Prostate gland (tissue), 2 donors: ENCODE data around the gene SLC47A1. TPM values are rescaled to one million over a fixed set of nuclear protein-coding genes. Genes with fewer than 3 reads are reported as not detected.

Experiments
- DNase-seq: peaks from one replicate; pipeline ENCODE4 v3.0.0-alpha.2; 2019; ENCODE audit warnings: low spot score
- H3K27ac ChIP-seq, 2 donors: fragments of 200-600 bp; sonication (generic); 2 replicates each; pipeline ENCODE4 v1.5.1; 2017 to 2019
- H3K27me3 ChIP-seq: fragments of 200-600 bp; sonication (generic); replicated peaks from 2 replicates; pipeline ENCODE4 v1.5.1; 2019; ENCODE audit not compliant: insufficient read depth
- H3K36me3 ChIP-seq, 2 donors: fragments of 200-600 bp; sonication (generic); 1 replicate in 1 of 2; 2 replicates in 1 of 2; pipeline versions ENCODE4 v1.5.1 to v1.8.1; 2017 to 2019
- H3K4me1 ChIP-seq: fragments of 200-600 bp; sonication (generic); replicated peaks from 2 replicates; pipeline ENCODE4 v1.5.1; 2019
- H3K4me3 ChIP-seq, 2 donors: fragments of 200-600 bp; sonication (generic); 2 replicates each; pipeline ENCODE4 v1.5.1; 2017 to 2019
- H3K9me3 ChIP-seq: fragments of 200-600 bp; sonication (generic); 2 replicates; pipeline ENCODE4 v1.5.1; 2017
- POLR2A ChIP-seq: fragments of 450-650 bp; IDR thresholded peaks from one replicate; pipeline ENCODE4 v1.6.1; 2016; ENCODE audit warnings: antibody characterized with exemption, mild to moderate bottlenecking
- POLR2AphosphoS5 ChIP-seq: sonication (generic); formaldehyde crosslinking; IDR thresholded peaks from one replicate; pipeline ENCODE4 v1.6.1; 2017; ENCODE audit warnings: antibody characterized with exemption
- WGBS: methylation state at CpG from one replicate; pipeline ENCODE4 v1.1.5; 2018; 5-methylcytosine and 5-hydroxymethylcytosine counted together
- intact Hi-C: fragments of 100-400 bp; cut with DNase I; formaldehyde crosslinking; loops from one replicate; pipeline ENCODE4 v1.14.2; 2022
- total RNA-seq, 2 donors: library from RNA; depleted of rRNA; stranded (reverse); fragments of >200 nt; gene quantifications; one replicate each; pipeline ENCODE4 v1.1.0, GENCODE V29; 2016
- TF ChIP-seq, protein P1 (sequence below), 4 experiments: fragments of 200-600 bp in 2 of 4; fragments of 450-650 bp in 2 of 4; sonication (generic) in 2 of 4; IDR thresholded peaks; 1 replicate in 3 of 4; 2 replicates in 1 of 4; pipeline ENCODE4 v1.5.1; 2016 to 2019; ENCODE audit warnings: antibody characterized with exemption in 4 of 4, mild to moderate bottlenecking in 2 of 4, moderate library complexity in 2 of 4

Gene SLC47A1
- total RNA-seq, 2 donors from 2014 or later, result 4.5 to 20.0 TPM

DNA sequence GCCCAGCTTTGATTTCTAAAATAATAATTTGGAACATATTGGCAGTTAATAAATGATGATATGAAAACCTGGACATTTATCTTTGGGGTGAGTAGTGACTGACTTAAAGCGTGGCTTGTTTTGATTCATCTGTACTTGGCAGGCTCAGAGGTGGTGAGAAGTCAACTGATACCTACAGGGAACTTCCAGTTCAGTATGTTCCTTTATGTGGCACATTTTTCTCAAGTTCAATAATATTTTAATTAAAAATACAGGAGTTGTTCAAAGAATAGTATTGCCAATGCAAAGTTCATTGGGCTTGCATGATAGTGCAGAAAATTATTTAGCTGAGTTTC, 34.3 kb downstream of the SLC47A1 start:
- no peak for DNase-seq
- no peak overlapping the region for H3K4me3 ChIP-seq
- H3K27ac ChIP-seq, result no peak overlapping the region
- H3K4me1 ChIP-seq, result no peaks in the 10 kb centered on the region
- 97% methylated on average over 1 of the region's 1 CpG for WGBS
- TF ChIP-seq POLR2A, result no peak
- TF ChIP-seq POLR2AphosphoS5, result no peak
- TF ChIP-seq, protein P1, sequence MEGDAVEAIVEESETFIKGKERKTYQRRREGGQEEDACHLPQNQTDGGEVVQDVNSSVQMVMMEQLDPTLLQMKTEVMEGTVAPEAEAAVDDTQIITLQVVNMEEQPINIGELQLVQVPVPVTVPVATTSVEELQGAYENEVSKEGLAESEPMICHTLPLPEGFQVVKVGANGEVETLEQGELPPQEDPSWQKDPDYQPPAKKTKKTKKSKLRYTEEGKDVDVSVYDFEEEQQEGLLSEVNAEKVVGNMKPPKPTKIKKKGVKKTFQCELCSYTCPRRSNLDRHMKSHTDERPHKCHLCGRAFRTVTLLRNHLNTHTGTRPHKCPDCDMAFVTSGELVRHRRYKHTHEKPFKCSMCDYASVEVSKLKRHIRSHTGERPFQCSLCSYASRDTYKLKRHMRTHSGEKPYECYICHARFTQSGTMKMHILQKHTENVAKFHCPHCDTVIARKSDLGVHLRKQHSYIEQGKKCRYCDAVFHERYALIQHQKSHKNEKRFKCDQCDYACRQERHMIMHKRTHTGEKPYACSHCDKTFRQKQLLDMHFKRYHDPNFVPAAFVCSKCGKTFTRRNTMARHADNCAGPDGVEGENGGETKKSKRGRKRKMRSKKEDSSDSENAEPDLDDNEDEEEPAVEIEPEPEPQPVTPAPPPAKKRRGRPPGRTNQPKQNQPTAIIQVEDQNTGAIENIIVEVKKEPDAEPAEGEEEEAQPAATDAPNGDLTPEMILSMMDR (IDR thresholded peaks at IDR 0.05), result no peak
- H3K27me3 ChIP-seq, result no peaks in the 10 kb centered on the region
- H3K9me3 ChIP-seq, result no peaks in the 10 kb centered on the region
- intact Hi-C loops, result no loop called here
- no peaks in the 10 kb centered on the region for H3K36me3 ChIP-seq

DNA sequence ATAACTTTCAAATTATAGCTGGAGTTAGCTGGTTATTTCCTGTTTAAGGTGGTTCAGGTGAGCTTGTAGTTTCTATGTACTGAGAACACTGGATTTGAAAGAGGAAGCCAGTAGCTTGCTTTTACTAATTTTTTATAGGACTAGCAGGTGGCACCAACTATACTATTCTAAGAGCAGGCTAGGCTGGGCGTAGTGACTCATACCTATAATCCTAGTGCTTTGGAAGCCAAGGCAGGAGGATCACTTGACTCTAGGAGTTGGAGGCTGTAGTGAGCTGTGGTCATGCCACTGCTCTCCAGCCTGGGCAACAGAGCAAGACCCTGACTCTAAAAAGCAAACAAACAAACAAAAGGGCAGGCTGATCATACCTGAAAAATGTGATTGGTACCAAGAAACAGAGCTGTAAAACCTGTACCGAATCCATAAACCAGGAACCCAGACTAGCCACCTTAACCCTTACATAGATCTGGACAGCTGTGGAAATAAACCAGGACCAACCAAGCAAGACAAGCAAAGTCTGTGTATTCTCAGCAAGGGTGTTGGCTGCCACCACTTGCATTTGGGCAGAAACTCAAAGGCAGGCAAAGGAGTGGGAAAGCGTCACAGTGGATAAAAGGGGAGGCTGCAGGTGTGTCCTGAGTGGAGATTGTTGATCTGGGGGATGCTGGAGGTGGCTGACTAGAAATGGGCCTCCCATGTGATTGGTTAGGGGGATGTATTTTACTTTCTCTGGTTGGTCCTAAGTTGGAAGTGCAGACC, 36.3 kb downstream of the SLC47A1 start:
- Histone ChIP-seq H3K4me1 (no peaks in the 10 kb centered on the region), H3K27me3 (no peaks in the 10 kb centered on the region), H3K36me3 (no peaks in the 10 kb centered on the region), H3K27ac (no peak overlapping the region), H3K9me3 (no peaks in the 10 kb centered on the region), H3K4me3 (no peak overlapping the region)
- WGBS, result 62% methylated on average over 3 of the region's 3 CpGs
- intact Hi-C loops, result no loop called here
- DNase-seq, result no peak
- TF ChIP-seq POLR2AphosphoS5 (no peak), POLR2A (no peak)
- TF ChIP-seq, protein P1 (IDR thresholded peaks at IDR 0.05), result no peak

DNA sequence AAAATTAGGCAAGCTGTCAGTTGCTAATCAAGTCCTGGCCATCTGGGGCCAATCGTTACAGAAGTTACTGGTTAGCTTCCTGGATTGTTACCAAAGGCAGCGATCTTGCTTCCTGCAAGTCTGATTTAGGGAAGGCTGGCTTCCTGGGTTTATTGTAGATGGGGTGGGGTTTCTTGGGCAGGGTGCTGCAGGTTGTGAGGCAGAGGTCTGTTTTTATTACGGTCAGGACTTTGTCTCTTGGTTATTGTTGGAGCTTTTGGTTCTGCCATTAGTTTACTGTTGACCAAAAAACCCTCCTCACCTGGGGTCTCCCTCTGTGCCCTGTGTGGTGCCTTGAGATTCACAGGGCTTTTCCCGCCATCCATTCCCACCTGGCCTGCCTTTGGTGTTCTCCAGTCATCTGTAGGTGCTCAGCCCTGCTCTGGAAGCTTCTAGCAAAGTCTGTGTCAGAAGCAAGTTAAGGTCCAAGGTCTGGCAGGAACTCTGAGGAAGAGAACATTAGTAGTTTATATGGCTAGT, 36.9 kb downstream of the SLC47A1 start:
- H3K27me3 ChIP-seq, result no peaks in the 10 kb centered on the region
- no peak for DNase-seq
- H3K36me3 ChIP-seq, result no peaks in the 10 kb centered on the region
- H3K4me3 ChIP-seq, result no peak overlapping the region
- no peaks in the 10 kb centered on the region for H3K9me3 ChIP-seq
- no peak overlapping the region for H3K27ac ChIP-seq
- 58% methylated on average over 4 of the region's 4 CpGs for WGBS
- TF ChIP-seq POLR2AphosphoS5 (no peak), POLR2A (no peak)
- TF ChIP-seq, protein P1 (IDR thresholded peaks at IDR 0.05), result no peak
- intact Hi-C loops, result no loop called here
- no peaks in the 10 kb centered on the region for H3K4me1 ChIP-seq

DNA sequence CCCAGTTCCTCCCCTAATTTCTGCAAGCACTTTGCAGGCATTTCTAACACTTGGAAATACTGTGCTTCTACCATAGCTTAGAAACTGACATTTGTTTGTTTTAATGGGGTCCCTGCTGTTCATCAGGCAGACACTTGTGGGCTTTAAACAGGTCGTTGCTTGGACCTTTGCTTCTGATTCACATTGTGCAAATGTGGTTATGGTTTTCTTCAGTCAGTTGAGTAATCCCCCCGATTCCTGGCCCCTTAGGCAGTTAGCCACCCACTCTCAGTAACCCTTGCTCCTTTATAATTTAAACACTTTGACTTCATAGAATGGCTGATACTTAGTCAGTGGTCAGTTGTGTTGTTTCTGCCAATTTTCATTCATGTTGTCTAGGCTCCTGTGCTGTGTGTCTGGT, 39.4 kb downstream of the SLC47A1 start:
- no peaks in the 10 kb centered on the region for H3K27me3 ChIP-seq
- H3K4me3 ChIP-seq, result no peak overlapping the region
- WGBS, result 48% methylated on average over 2 of the region's 2 CpGs
- DNase-seq, result no peak
- no peaks in the 10 kb centered on the region for H3K4me1 ChIP-seq
- no peak for TF ChIP-seq POLR2A
- TF ChIP-seq POLR2AphosphoS5, result no peak
- TF ChIP-seq, protein P1 (IDR thresholded peaks at IDR 0.05), result no peak
- H3K9me3 ChIP-seq, result no peaks in the 10 kb centered on the region
- intact Hi-C loops, result no loop called here
- H3K27ac ChIP-seq, result no peak overlapping the region
- no peaks in the 10 kb centered on the region for H3K36me3 ChIP-seq

DNA sequence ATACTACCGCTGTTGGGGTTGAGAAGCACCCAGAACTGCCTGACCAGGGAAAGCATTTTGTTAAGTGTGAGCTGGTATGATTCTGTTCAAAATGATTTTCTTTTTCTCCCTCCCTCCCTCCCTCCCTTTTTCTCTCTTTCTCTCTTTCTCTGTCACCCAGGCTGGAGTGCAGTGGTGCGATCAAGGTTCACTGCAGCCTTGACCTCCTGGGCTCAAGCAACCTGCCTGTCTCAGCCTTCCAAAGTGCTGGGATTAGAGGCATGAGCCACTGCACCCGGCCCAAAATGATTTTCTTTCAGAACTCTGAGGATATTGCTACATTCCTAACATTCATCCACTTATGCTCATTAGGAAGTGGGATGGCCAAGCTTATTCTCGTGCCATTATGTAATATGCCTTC, 41.3 kb downstream of the SLC47A1 start:
- intact Hi-C loops, result no loop called here
- no peaks in the 10 kb centered on the region for H3K27me3 ChIP-seq
- 94% methylated on average over 4 of the region's 4 CpGs for WGBS
- no peak for DNase-seq
- H3K9me3 ChIP-seq, result no peaks in the 10 kb centered on the region
- no peaks in the 10 kb centered on the region for H3K36me3 ChIP-seq
- no peak overlapping the region for H3K27ac ChIP-seq
- H3K4me3 ChIP-seq, result no peak overlapping the region
- TF ChIP-seq, protein P1 (IDR thresholded peaks at IDR 0.05), result no peak
- TF ChIP-seq POLR2AphosphoS5 (no peak), POLR2A (no peak)
- no peaks in the 10 kb centered on the region for H3K4me1 ChIP-seq
